ENCODE data around the gene MRAP. TPM values are rescaled to one million over a fixed set of nuclear protein-coding genes. Genes with fewer than 3 reads are reported as not detected.

The MRAP gene
- total RNA-seq: 5.3 and 8.5 TPM in 2 replicates

DNA sequence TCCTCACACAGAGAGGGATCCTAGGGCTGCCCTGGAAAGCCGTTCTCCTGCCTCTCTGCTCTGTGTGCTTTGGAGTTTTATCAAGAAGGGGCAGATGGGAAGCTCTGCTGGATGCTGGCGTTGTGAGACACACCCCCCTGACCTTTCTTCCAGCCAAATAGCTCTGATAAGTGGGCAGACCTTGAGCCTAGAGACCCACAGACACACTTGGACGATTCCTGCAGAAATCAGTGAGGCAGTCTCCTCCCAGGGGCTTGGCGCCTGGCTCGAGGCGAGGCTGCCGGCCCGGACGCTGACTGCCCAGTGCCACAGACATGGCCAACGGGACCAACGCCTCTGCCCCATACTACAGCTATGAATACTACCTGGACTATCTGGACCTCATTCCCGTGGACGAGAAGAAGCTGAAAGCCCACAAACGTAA, at the start of gene MRAP:
TSS of gene MRAP (plus strand) at position 198 of the 424 bp plus-strand sequence. CDS start at position 315, 117 bp downstream.

DNA sequence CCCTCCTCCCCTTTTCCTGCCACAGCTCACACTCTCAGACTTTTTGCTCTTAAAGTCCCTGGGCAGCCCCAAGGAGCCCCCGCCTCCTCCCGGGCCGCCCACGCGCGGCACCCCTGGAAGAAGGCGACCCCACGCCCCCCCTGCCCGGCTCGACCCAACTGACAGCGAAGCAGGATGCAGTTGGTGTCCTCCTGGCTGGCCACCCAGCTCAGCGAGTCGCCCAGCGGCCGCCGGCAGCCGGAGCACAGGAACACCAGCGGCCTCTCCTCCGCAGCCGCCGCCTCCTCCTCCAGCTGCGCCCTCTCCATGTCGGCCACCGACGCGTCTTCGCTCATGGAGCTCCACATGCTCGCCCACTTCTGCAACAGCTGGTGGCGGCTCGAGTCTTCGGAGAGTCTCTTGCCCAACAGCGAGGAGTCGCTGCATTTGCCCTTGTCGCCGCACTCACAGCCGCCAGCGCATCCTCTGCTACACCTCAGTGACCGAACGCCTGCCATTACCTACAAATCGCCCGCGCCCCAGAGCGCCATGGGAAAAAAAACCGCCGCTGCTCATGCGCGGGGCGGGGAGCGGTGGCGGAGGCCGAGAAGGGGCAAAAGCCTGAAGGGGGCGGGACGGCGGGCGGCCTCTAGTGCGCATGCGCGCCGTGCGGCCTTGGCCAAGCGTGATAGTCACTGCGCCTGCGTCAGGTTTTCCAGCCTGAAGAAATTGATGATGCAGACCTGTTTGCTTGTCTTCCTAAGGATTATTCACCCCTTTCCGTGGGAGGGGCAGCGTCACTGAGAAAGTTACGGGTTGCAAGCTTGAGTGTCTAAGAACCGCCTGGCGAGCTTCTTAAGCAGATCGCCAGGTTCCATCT, 19.9 kb upstream of the MRAP start, which contains the start of gene MIS18A:
TSS of gene MIS18A (minus strand) at position 532 of the 859 bp plus-strand sequence. CDS start at position 497, 35 bp downstream.

Other genes with a start within 250 kb of the MRAP start
- 2.6 and 4.5 TPM in 2 replicates for gene MIS18A, start 19.8 kb upstream of the MRAP start, total RNA-seq
- gene URB1, start 94.2 kb downstream of the MRAP start, total RNA-seq: 17.4 and 18.7 TPM in 2 replicates
- 25.0 and 26.0 TPM in 2 replicates for gene EVA1C, start 113.9 kb downstream of the MRAP start, total RNA-seq